ENCODE measurements around the gene C3orf20.
A peak's percentile ranks its signal among the peaks of the same experiment; 100 is the strongest.

Gene C3orf20

GRCh38 chr3:14761866-14762265 lies 86.9 kb downstream of the C3orf20 start:
- TF ChIP-seq EZH2 (IDR thresholded peaks at IDR 0.05; ENCODE audit: borderline replicate concordance, low read length) (no peak), CTCF (IDR thresholded peaks at IDR 0.05; ENCODE audit: low read length) (no peak)
- Histone ChIP-seq H3K9ac (ENCODE audit: low read length) (no peak overlapping the region; the same call in 1 of the 2 replicates), H3F3A (ENCODE audit: insufficient read depth, low read length) (no peaks in the 10 kb centered on the region), H3K9me2 (ENCODE audit: low read depth, low read length) (no peaks in the 10 kb centered on the region), H3K4me3 (ENCODE audit: low read depth, low read length, poor library complexity, severe bottlenecking) (no peak overlapping the region), H3K4me2 (ENCODE audit: low read length) (no peak overlapping the region), H4K20me1 (ENCODE audit: insufficient read depth, low read length) (no peaks in the 10 kb centered on the region), H3K4me1 (ENCODE audit: insufficient read depth, low read length, severe bottlenecking) (peaks cover 34% of the 10 kb centered on the region), H3K79me2 (ENCODE audit: insufficient read depth, low read length) (no peaks in the 10 kb centered on the region), H3K27me3 (ENCODE audit: insufficient read depth, low read length) (no peaks in the 10 kb centered on the region), H3K27ac (ENCODE audit: low read depth, low read length, poor library complexity, severe bottlenecking) (peak overlapping the region; percentile 39), H3K36me3 (ENCODE audit: insufficient read depth, low read length) (peaks cover 9% of the 10 kb centered on the region; the same call in 1 of the 2 replicates), H2AFZ (ENCODE audit: low read length) (no peak overlapping the region), H3K9me3 (ENCODE audit: low read length) (no peaks in the 10 kb centered on the region)

- Histone ChIP-seq H4K20me1 (ENCODE audit: insufficient read depth, low read length) (no peaks in the 10 kb centered on the region), H3K4me2 (ENCODE audit: low read length) (no peak overlapping the region), H3K9me3 (ENCODE audit: low read length) (no peaks in the 10 kb centered on the region), H2AFZ (ENCODE audit: low read length) (no peak overlapping the region), H3K9me2 (ENCODE audit: low read depth, low read length) (no peaks in the 10 kb centered on the region), H3K9ac (ENCODE audit: low read length) (no peak overlapping the region), H3F3A (ENCODE audit: insufficient read depth, low read length) (no peaks in the 10 kb centered on the region), H3K4me1 (ENCODE audit: insufficient read depth, low read length, severe bottlenecking) (peaks cover 42% of the 10 kb centered on the region), H3K27ac (ENCODE audit: low read depth, low read length, poor library complexity, severe bottlenecking) (peak overlapping the region; percentile 39), H3K36me3 (ENCODE audit: insufficient read depth, low read length) (peaks cover 9% of the 10 kb centered on the region; the same call in 1 of the 2 replicates), H3K27me3 (ENCODE audit: insufficient read depth, low read length) (no peaks in the 10 kb centered on the region), H3K4me3 (ENCODE audit: low read depth, low read length, poor library complexity, severe bottlenecking) (no peak overlapping the region), H3K79me2 (ENCODE audit: insufficient read depth, low read length) (no peaks in the 10 kb centered on the region)
- TF ChIP-seq EZH2 (IDR thresholded peaks at IDR 0.05; ENCODE audit: borderline replicate concordance, low read length) (no peak), CTCF (IDR thresholded peaks at IDR 0.05; ENCODE audit: low read length) (no peak)
These were observed 87.8 kb downstream of the C3orf20 start for GRCh38 chr3:14762701-14763100.

GRCh38 chr3:14764331-14765059 lies 89.6 kb downstream of the C3orf20 start:
- no peaks in the 10 kb centered on the region for H3K27me3 ChIP-seq (ENCODE audit: insufficient read depth, low read length)
- no peaks in the 10 kb centered on the region for H3F3A ChIP-seq (ENCODE audit: insufficient read depth, low read length)
- no peak for TF ChIP-seq CTCF (IDR thresholded peaks at IDR 0.05; ENCODE audit: low read length)
- no peak for TF ChIP-seq EZH2 (IDR thresholded peaks at IDR 0.05; ENCODE audit: borderline replicate concordance, low read length)
- H3K9me3 ChIP-seq (ENCODE audit: low read length), result no peaks in the 10 kb centered on the region
- H3K9ac ChIP-seq (ENCODE audit: low read length), result no peak overlapping the region
- H3K9me2 ChIP-seq (ENCODE audit: low read depth, low read length), result no peaks in the 10 kb centered on the region
- H4K20me1 ChIP-seq (ENCODE audit: insufficient read depth, low read length), result no peaks in the 10 kb centered on the region
- peaks cover 9% of the 10 kb centered on the region; the same call in 1 of the 2 replicates for H3K36me3 ChIP-seq (ENCODE audit: insufficient read depth, low read length)
- no peak overlapping the region for H3K4me3 ChIP-seq (ENCODE audit: low read depth, low read length, poor library complexity, severe bottlenecking)
- H3K27ac ChIP-seq (ENCODE audit: low read depth, low read length, poor library complexity, severe bottlenecking), result peak overlapping the region; percentile 98
- H3K4me2 ChIP-seq (ENCODE audit: low read length), result no peak overlapping the region
- no peaks in the 10 kb centered on the region for H3K79me2 ChIP-seq (ENCODE audit: insufficient read depth, low read length)
- H2AFZ ChIP-seq (ENCODE audit: low read length), result no peak overlapping the region
- H3K4me1 ChIP-seq (ENCODE audit: insufficient read depth, low read length, severe bottlenecking), result peaks cover 60% of the 10 kb centered on the region

All from OCI-LY1 (cell line).